Cardiac fibroblast (primary cell): ENCODE data around the gene BORCS5.
A peak's percentile ranks its signal among the peaks of the same experiment; 100 is the strongest.
"Not testable (repeated sequence)": the region's sequence is repeated elsewhere in the genome, so short reads cannot be mapped to it uniquely, and the experiment has no call there.

ENCODE experiments used
- DNase-seq, 2 donors: peaks; one replicate each; pipeline versions ENCODE4 v3.0.0 to v3.0.0-alpha.2; 2010; ENCODE audit warnings: low read depth in 2 of 2
- H3K4me3 ChIP-seq, 2 donors: replicated peaks in 1 of 2; 1 replicate in 1 of 2; 2 replicates in 1 of 2; pipeline ENCODE4 v1.5.1; 2011; ENCODE audit warnings: low read depth in 2 of 2, low read length in 2 of 2, mild to moderate bottlenecking in 2 of 2, moderate library complexity in 1 of 2
- CTCF ChIP-seq: IDR thresholded peaks from one replicate; pipeline ENCODE4 v1.5.1; 2011; ENCODE audit warnings: low read depth, mild to moderate bottlenecking, low read length, inconsistent platforms

The BORCS5 gene

GRCh38 chr12:12356896-12357718, at the start of gene BORCS5:
BORCS5 (plus strand) TSS chr12:12357078; CDS start chr12:12357452, 374 bp downstream.
- peak within 1 kb of the TSS; percentile 72 to 93 for H3K4me3 ChIP-seq
- TF ChIP-seq CTCF = peak; percentile 19
- peak; percentile 92 to 94 for DNase-seq

GRCh38 chr12:12310695-12311094, 46.2 kb upstream of the BORCS5 start:
- H3K4me3 ChIP-seq, DNase-seq: not testable (repeated sequence)

- no peak for TF ChIP-seq CTCF
- no peak for DNase-seq
- H3K4me3 ChIP-seq = no peak overlapping the region
These were observed 41.0 kb upstream of the BORCS5 start for GRCh38 chr12:12315838-12316237.

- peak in 1 of 2 donors; percentile 29 for DNase-seq
- H3K4me3 ChIP-seq = peak overlapping the region in 1 of 2 donors; percentile 11
- TF ChIP-seq CTCF = no peak
These were observed 37.3 kb upstream of the BORCS5 start for GRCh38 chr12:12319451-12320183.

GRCh38 chr12:12323118-12323517, 33.8 kb upstream of the BORCS5 start:
- DNase-seq = no peak
- H3K4me3 ChIP-seq = no peak overlapping the region
- no peak for TF ChIP-seq CTCF

GRCh38 chr12:12323591-12323990, 33.3 kb upstream of the BORCS5 start:
- no peak for DNase-seq
- no peak overlapping the region for H3K4me3 ChIP-seq
- TF ChIP-seq CTCF = no peak

GRCh38 chr12:12326262-12326661, 30.6 kb upstream of the BORCS5 start:
- DNase-seq = no peak
- H3K4me3 ChIP-seq = no peak overlapping the region
- no peak for TF ChIP-seq CTCF
